ENCODE results near the gene KRTAP13-4. TPM values are rescaled to one million over a fixed set of nuclear protein-coding genes. Genes with fewer than 3 reads are reported as not detected.
A peak's percentile ranks its signal among the peaks of the same experiment; 100 is the strongest.

Gene KRTAP13-4
- total RNA-seq (2021; fragmentation: NEBNext Ultra II Directional; extraction: Animal tissue kit (Norgen Biotek cat#: 25700)): not detected
- long read RNA-seq: 0 reads

- Mint-ChIP-seq H3K4me1 (ENCODE audit: low read depth) (no peaks in the 10 kb centered on the region), H3K4me3 (no peak within 1 kb of the TSS), H3K27ac (no peak within 1 kb of the TSS), H3K9me3 (peaks cover 53% of the 10 kb centered on the region), H3K36me3 (ENCODE audit: low read depth) (no peaks in the 10 kb centered on the region), H3K27me3 (ENCODE audit: insufficient read depth) (no peaks in the 10 kb centered on the region)
- DNase-seq: no peak
- TF ChIP-seq CTCF (IDR thresholded peaks at IDR 0.05): no peak
Observed at GRCh38 chr21:30430170-30430655, at the start of gene KRTAP13-4. Gene KRTAP13-4 (plus strand): TSS chr21:30430220. CDS start chr21:30430276, 56 bp downstream.

GRCh38 chr21:30382201-30382600 lies 47.8 kb upstream of the KRTAP13-4 start:
- no peak for TF ChIP-seq CTCF (IDR thresholded peaks at IDR 0.05)
- Mint-ChIP-seq H3K27me3 (ENCODE audit: insufficient read depth) (no peaks in the 10 kb centered on the region), H3K36me3 (ENCODE audit: low read depth) (peaks cover 11% of the 10 kb centered on the region; the same call in 1 of the 2 replicates), H3K27ac (no peak overlapping the region), H3K4me1 (ENCODE audit: low read depth) (no peaks in the 10 kb centered on the region), H3K4me3 (no peak overlapping the region), H3K9me3 (peaks cover 70% of the 10 kb centered on the region)
- DNase-seq: no peak

- Mint-ChIP-seq H3K4me3 (no peak overlapping the region), H3K9me3 (peaks cover 71% of the 10 kb centered on the region), H3K36me3 (ENCODE audit: low read depth) (peaks cover 9% of the 10 kb centered on the region), H3K27me3 (ENCODE audit: insufficient read depth) (no peaks in the 10 kb centered on the region; the same call in 1 of the 2 replicates), H3K27ac (no peak overlapping the region), H3K4me1 (ENCODE audit: low read depth) (no peaks in the 10 kb centered on the region)
- DNase-seq: no peak
- no peak for TF ChIP-seq CTCF (IDR thresholded peaks at IDR 0.05)
Observed at GRCh38 chr21:30391492-30392025, 38.5 kb upstream of the KRTAP13-4 start.

GRCh38 chr21:30395731-30396130 lies 34.3 kb upstream of the KRTAP13-4 start, which contains the start of gene KRTAP13-1:
Gene KRTAP13-1 (plus strand): TSS chr21:30396031. CDS start chr21:30396087, 56 bp downstream.
- no peak for DNase-seq
- Mint-ChIP-seq H3K36me3 (ENCODE audit: low read depth) (peaks cover 4% of the 10 kb centered on the region; the same call in 1 of the 2 replicates), H3K27me3 (ENCODE audit: insufficient read depth) (no peaks in the 10 kb centered on the region; the same call in 1 of the 2 replicates), H3K9me3 (peaks cover 52% of the 10 kb centered on the region), H3K27ac (no peak within 1 kb of the TSS), H3K4me3 (no peak within 1 kb of the TSS), H3K4me1 (ENCODE audit: low read depth) (no peaks in the 10 kb centered on the region)
- no peak for TF ChIP-seq CTCF (IDR thresholded peaks at IDR 0.05)

- 0 out of 2 replicates have a peak, but pooled peaks have one; percentile 10 for TF ChIP-seq CTCF (IDR thresholded peaks at IDR 0.05)
- no peak overlapping the region for H3K4me3 Mint-ChIP-seq
- H3K36me3 Mint-ChIP-seq (ENCODE audit: low read depth): 0 out of 2 replicates have a peak, but pooled peaks cover 4% of the 10 kb centered on the region
- H3K9me3 Mint-ChIP-seq: peaks cover 57% of the 10 kb centered on the region
- no peaks in the 10 kb centered on the region for H3K4me1 Mint-ChIP-seq (ENCODE audit: low read depth)
- H3K27ac Mint-ChIP-seq: no peak overlapping the region
- DNase-seq: no peak
- H3K27me3 Mint-ChIP-seq (ENCODE audit: insufficient read depth): 0 out of 2 replicates have a peak, but pooled peaks cover 2% of the 10 kb centered on the region
Observed at GRCh38 chr21:30408782-30409494, 21.1 kb upstream of the KRTAP13-4 start.
